ENCODE data around the gene PHGDH.

Gene PHGDH

DNA sequence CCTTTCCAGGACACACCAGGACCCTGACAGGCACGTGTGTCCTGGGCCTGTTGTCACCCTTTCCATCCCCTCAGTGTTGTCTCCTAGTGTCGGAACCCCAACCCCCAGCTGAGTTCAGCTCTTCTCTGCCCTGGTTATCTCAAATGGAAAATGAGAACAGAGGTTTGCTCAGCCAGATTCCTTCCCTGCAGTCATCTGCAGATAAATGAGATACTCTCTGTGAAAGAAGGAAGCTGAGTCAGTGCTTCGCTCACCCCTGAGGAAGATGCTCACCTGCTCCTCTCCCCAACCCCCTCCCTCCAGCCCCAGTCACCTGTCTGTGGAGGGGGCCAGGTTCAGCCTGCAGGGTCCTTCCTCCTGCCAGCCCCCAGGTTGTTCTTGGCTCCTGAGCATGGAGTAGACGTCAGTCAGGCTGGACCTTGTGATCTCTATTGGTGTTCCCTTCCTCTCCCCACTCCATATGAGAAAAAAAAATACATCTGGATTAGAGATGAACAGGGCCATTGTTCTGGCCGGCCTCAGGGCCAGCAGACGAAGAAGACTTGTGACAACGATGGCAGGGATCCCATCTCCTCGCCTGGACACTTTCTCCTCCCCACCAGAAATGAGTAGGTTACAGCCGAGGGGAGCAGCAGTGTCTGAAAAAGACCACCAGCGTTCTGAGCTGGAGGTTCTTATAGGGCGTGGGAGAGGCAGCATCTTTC lies 20.9 kb downstream of the PHGDH start:
- no peak for DNase-seq

- DNase-seq = no peak
Observed at GRCh38 chr1:119733754-119734153, 22.0 kb downstream of the PHGDH start.

GRCh38 chr1:119735217-119735616 lies 23.5 kb downstream of the PHGDH start:
- no peak for DNase-seq

DNA sequence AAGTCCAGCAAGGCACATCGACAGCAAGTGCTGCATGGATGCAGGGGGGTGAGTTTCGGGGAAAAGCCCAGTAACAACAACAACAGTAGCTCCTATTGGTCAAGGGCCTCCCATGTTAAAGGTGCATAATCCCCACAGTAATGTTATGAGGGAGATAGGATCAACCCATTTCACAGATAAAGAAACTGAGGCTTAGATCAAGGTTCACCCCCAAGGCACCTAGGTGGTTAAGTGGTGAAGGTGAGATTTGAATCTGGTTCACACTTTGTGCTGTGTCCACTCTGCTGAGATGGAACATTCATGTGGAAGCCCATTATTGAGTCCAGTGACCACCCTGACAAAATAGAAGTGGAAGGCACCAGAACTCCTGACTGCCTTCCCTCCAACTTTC lies 24.9 kb downstream of the PHGDH start:
- no peak for DNase-seq

DNA sequence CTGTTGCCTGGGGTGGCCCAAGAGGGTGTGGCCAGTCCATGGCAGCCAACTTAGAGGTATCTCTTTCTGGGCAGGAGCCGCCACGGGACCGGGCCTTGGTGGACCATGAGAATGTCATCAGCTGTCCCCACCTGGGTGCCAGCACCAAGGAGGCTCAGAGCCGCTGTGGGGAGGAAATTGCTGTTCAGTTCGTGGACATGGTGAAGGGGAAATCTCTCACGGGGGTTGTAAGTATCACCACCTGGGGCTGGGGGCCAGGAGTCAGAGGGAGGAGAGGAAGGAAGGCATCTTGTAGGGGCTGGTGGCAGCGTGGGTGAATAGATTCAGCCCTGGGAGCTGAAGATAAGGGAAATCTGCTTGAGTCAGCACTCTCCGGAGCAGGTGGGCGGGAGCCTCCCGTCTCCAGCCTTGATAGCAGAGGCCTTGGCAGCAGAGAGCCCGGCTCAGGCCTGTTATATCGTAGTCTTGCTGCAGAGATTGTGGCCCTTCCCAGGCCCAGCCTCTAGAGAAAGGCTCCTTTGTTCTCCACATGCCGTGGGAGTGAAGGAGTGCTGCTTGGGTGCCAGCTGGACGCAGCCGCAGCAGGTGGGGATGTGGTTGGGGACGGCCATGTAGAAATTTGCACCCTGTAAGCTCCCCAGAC lies 25.4 kb downstream of the PHGDH start:
- DNase-seq = no peak

GRCh38 chr1:119738100-119738720 lies 26.5 kb downstream of the PHGDH start:
- no peak for DNase-seq

GRCh38 chr1:119739150-119739549 lies 27.4 kb downstream of the PHGDH start:
- no peak for DNase-seq

DNA sequence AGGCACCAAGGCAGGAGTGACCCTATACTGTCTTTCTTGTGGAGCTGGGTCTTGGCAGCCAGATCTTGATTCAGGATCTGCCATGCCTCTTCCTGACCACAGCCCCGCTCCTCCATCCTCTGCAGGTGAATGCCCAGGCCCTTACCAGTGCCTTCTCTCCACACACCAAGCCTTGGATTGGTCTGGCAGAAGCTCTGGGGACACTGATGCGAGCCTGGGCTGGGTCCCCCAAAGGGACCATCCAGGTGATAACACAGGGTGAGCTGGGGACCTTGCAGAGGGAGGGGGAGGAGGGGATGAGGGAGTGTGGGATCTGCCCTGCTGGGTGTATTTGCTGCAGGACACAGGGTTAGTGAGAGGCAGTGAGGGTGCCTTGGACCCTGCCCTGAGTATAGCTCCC lies 28.5 kb downstream of the PHGDH start:
- no peak for DNase-seq

DNA sequence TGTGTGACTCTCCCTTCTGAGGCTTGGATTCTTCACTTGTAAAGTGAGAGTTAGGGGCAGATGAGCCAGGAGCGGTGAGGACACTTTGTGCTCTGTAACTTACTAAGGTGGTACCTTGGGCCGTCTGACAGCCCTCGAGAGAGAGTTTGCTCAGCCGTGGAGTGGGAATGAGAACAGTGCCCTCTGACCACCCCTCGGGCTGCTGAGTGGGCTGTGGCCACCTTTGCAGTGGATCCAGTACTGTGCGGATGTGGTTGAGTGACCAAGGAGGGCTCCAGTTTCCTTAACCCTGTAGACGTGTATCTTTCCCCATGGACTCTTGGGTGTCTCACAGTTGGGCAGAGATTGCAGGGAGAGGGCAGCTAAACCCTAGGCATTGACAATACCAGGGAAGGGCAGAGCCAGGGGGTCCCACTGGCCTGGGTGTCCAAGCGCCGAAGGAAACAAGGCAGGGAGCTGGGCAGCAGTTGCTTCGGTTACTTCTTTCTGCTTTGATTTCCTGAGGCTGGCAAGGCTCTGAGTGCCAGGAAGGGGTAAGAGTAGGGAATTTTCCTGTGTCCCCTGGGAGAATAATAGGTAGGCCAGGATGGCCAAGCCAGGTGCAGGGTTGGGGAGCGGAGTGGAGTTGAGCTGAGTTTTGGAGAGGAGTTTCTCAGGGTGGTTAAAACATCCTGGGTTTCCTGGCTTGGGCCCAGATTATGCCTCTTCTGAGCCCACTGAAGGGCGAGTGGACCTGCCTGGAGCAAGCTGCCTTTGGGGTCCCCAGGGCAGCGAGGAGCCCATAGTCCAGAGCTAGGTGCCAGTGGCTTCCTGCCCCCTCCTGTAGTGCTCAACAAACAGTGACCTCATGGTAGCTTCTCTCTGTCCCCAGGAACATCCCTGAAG lies 29.4 kb downstream of the PHGDH start:
- DNase-seq = no peak

DNA sequence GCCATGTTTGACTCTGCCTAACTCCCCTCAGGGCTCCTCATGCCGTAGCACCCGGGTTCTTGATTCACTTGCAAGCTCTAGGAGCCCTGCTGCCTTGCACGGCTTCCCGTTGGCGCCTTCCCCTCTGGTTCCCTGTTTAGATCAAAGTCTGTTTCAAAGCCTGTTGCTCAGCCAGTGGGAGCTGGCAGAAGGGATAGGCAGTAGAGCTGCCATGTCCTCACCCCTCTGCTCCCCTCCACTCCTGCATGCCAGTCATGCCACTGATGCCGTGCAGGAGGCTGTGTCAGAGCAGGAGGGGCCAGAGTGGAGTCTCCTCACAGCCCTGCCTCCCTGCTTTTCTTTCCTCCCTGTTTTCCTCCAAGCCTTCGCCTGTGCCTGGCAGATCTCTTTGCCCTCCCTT lies 30.5 kb downstream of the PHGDH start:
- DNase-seq = no peak

DNA sequence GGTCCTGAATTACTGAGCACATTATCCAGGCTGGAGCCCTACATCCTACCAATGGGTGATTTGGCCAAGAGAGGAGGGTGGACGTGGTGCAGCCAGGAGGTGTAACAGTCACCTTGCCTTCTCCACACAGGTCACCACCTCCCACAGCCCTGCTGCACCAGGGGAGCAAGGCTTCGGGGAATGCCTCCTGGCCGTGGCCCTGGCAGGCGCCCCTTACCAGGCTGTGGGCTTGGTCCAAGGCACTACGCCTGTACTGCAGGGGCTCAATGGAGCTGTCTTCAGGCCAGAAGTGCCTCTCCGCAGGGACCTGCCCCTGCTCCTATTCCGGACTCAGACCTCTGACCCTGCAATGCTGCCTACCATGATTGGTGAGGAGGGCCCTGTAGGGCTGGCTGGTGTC lies 30.9 kb downstream of the PHGDH start:
- no peak for DNase-seq

- DNase-seq = no peak
Observed at GRCh38 chr1:119743308-119743707, 31.6 kb downstream of the PHGDH start.

GRCh38 chr1:119743776-119744597 lies 32.3 kb downstream of the PHGDH start:
- DNase-seq = peak; percentile 52

DNA sequence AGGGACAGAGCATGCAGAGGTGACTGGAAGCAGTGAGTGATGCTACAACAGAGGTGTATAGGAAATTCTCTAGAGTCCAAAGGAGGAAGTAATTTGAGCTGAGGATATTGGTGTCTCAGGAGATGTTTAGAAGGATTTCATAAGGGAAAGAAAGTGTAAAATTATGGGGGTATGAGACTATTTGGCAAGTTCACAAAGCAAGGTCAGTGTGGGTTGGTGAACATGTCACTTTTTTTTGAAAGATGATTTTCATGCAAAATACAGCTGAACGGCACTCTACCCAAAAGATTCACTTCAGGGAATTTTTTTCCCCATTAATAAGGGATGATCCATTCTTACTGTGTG lies 32.8 kb downstream of the PHGDH start:
- no peak for DNase-seq

GRCh38 chr1:119745034-119745433 lies 33.3 kb downstream of the PHGDH start:
- no peak for DNase-seq

DNA sequence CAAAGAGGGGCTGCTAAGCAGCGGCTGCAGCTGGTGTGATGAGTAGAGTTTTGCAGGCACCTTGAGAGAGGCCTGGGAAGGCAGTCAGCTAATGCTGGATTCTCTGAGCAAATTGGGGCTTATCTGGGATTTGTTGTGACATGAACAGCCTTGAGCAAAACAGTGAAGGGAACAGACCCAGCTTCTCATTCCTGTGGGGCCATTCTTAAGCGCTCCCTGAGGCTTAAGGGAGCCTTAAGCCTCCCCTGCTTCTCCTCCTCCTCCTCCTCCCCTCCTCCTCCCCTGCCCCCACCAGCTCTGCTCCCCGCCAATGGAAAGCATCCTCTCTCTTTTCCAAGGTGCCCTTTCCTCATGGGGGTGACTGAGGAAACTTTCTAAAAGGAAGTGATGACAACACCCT lies 35.7 kb downstream of the PHGDH start:
- DNase-seq = no peak

GRCh38 chr1:119748040-119748439 lies 36.3 kb downstream of the PHGDH start:
- DNase-seq = no peak

DNA sequence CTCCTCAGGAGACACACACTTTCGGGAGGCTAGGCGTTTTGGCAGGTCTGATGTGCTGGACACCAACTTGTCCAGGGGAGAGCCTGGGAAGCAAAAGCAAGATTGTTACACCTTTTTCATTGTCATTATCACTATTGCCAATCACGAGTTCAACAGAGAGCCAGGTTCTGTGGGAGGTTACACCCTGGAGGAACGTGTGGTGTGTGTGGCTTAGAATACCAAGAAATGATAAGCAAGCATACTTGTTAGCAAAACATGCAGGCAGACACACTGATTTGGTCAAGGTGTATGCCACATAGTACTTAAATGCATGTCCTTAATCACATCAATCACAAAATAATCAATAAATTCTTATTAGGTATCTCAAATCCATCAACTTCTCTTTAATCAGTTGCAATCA lies 40.9 kb downstream of the PHGDH start:
- DNase-seq = no peak

DNA sequence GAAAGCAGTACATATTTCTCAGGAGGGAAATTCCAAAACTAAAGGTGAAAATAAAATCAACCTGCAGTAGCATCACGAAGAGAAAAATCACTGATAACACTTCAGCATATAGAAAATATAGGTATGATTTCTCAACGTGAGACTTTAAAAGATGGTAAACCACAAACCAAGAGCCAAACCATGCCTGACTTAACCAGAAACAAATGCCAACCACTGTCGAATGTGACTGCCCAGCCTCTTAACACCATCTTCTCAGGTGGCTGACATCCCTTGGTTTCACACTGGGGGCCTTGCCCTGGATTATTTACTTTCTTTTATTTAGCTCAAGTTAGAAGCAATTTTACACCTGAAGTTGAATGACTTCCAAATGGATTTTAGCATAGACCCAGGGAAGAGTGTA lies 46.9 kb downstream of the PHGDH start:
- DNase-seq = no peak

- no peak for DNase-seq
Observed at GRCh38 chr1:119762409-119762808, 50.7 kb downstream of the PHGDH start.

GRCh38 chr1:119762953-119763352 lies 51.2 kb downstream of the PHGDH start:
- DNase-seq = no peak

- DNase-seq = no peak
Observed at GRCh38 chr1:119764220-119764619, 52.5 kb downstream of the PHGDH start.

GRCh38 chr1:119766374-119766794 lies 54.6 kb downstream of the PHGDH start:
- no peak for DNase-seq
